GM13977 (cell line): Measurements from ENCODE around the gene FTMT.
"Not testable (repeated sequence)": the region's sequence is repeated elsewhere in the genome, so short reads cannot be mapped to it uniquely, and the experiment has no call there.

Experiments used
- DNase-seq: peaks from one replicate; pipeline ENCODE4 v3.0.0; 2012; ENCODE audit warnings: low spot score
- CTCF ChIP-seq: IDR thresholded peaks from 2 replicates; pipeline ENCODE4 v1.5.1; 2012; ENCODE audit warnings: mild to moderate bottlenecking, control low read depth; ENCODE audit not compliant: insufficient read depth; ENCODE audit errors: extremely low read depth, missing control alignments
- in situ Hi-C: fragments of 300-500 bp; cut with MboI; formaldehyde crosslinking; loops from one replicate; pipeline ENCODE4 v1.12.0; 2022; ENCODE audit warnings: low sequenced_read_pairs, low pct_unique_long_range_greater_than_20kb, mixed read lengths, inconsistent platforms; ENCODE audit not compliant: unreplicated experiment

The FTMT gene

GRCh38 chr5:121851643-121852574 lies at the start of gene FTMT:
Gene FTMT (plus strand): TSS chr5:121851882. CDS start chr5:121851964, 82 bp downstream.
- TF ChIP-seq CTCF = no peak
- in situ Hi-C loops = no loop called here
- no peak for DNase-seq

- in situ Hi-C loops, DNase-seq: not testable (repeated sequence)
Observed at GRCh38 chr5:121805251-121805650, 46.4 kb upstream of the FTMT start.

GRCh38 chr5:121805911-121806310 lies 45.8 kb upstream of the FTMT start:
- in situ Hi-C loops = no loop called here
- TF ChIP-seq CTCF = no peak
- no peak for DNase-seq

GRCh38 chr5:121816164-121816563 lies 35.5 kb upstream of the FTMT start:
- no peak for TF ChIP-seq CTCF
- DNase-seq = no peak
- in situ Hi-C loops = no loop called here

- no peak for TF ChIP-seq CTCF
- in situ Hi-C loops = no loop called here
- no peak for DNase-seq
Observed at GRCh38 chr5:121819682-121820261, 31.9 kb upstream of the FTMT start.

GRCh38 chr5:121833617-121834016 lies 18.1 kb upstream of the FTMT start:
- DNase-seq = no peak

More at GRCh38 chr5:121833617-121834016, 18.1 kb upstream of the FTMT start:
- in situ Hi-C loops = no loop called here
- TF ChIP-seq CTCF = no peak
